IPS DF 6.9 (cell line): ENCODE results near the gene PLD4.
"Not testable (repeated sequence)": the region's sequence is repeated elsewhere in the genome, so short reads cannot be mapped to it uniquely, and the experiment has no call there.

ENCODE experiments used
- DNase-seq: peaks from one replicate; pipeline ENCODE4 v3.0.0-alpha.2; 2013; ENCODE audit warnings: low read depth, low spot score
- H3K27ac ChIP-seq: one replicate; pipeline ENCODE4 v1.5.1; 2013; ENCODE audit warnings: low read length, control low read depth
- H3K27me3 ChIP-seq: 2 replicates; pipeline ENCODE4 v1.6.1; 2013; ENCODE audit warnings: mild to moderate bottlenecking, low read length; ENCODE audit not compliant: control insufficient read depth, insufficient read depth
- H3K36me3 ChIP-seq: 2 replicates; pipeline ENCODE4 v1.6.1; 2013; ENCODE audit warnings: low read length; ENCODE audit not compliant: control insufficient read depth, insufficient read depth
- H3K4me1 ChIP-seq: 2 replicates; pipeline ENCODE4 v1.6.1; 2013; ENCODE audit warnings: low read length; ENCODE audit not compliant: control insufficient read depth, insufficient read depth
- H3K4me3 ChIP-seq: 2 replicates; pipeline ENCODE4 v1.5.1; 2013; ENCODE audit warnings: mild to moderate bottlenecking, low read length
- H3K9me3 ChIP-seq: 2 replicates; pipeline ENCODE4 v1.6.1; 2013; ENCODE audit warnings: low read length, inconsistent platforms; ENCODE audit not compliant: control insufficient read depth, insufficient read depth
- WGBS: extraction: QIAGEN DNeasy Blood & Tissue Kit; methylation state at CpG from one replicate; pipeline ENCODE4 v1.1.7; 2013; ENCODE audit warnings: mixed read lengths, missing lambda C conversion rate; ENCODE audit not compliant: insufficient read length, insufficient coverage; 5-methylcytosine and 5-hydroxymethylcytosine counted together

PLD4 gene

DNA sequence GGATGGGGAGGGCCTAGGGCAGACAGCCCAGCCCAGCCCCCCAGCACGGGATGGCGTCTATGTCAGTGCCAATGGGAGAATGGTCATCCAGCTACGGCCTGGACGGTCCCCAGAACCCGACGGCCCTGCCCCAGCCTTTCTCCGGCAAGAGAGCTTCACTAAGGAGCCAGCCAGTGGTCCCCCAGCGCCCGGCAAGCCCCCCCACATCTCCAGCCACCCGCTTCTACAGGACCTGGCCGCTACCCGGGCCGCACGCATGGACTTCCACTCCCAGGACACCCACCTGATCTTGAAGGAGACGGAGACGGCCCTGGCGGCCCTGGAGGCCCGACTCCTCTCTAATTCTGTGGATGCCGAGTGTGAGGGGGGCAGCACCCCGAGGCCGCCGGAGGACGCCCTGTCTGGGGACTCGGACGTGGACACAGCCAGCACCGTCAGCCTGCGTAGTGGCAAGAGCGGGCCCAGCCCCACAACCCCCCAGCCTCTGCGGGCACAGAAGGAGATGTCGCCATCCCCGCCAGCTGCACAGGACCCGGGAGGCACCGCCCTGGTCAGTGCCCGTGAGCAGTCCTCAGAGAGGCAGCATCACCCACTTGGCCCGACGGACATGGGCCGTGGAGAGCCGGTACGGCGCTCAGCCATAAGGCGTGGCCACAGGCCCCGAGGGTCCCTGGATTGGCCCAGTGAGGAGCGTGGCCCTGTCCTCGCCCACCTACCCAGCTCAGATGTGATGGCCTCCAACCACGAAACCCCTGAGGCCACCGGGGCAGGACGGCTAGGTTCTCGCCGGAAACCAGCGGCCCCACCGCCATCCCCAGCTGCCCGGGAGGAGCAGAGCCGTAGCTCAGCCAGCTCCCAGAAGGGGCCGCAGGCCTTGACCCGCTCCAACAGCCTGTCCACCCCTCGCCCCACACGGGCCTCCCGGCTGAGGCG lies 37.7 kb upstream of the PLD4 start:
- Histone ChIP-seq H3K4me3 (no peak overlapping the region; the same call in 1 of the 2 replicates), H3K27ac (no peak overlapping the region), H3K27me3 (no peaks in the 10 kb centered on the region), H3K36me3 (peaks cover 29% of the 10 kb centered on the region), H3K9me3 (no peaks in the 10 kb centered on the region), H3K4me1 (peaks cover 1% of the 10 kb centered on the region; the same call in 1 of the 2 replicates)
- DNase-seq: no peak
- WGBS: no CpG with 5 or more reads among the region's 59 CpGs

GRCh38 chr14:104887623-104888488 lies 36.8 kb upstream of the PLD4 start:
- H3K36me3 ChIP-seq: peaks cover 29% of the 10 kb centered on the region
- H3K27me3 ChIP-seq: no peaks in the 10 kb centered on the region
- H3K4me3 ChIP-seq: no peak overlapping the region
- peaks cover 5% of the 10 kb centered on the region; the same call in 1 of the 2 replicates for H3K4me1 ChIP-seq
- no peak for DNase-seq
- WGBS: no CpG with 5 or more reads among the region's 33 CpGs
- H3K27ac ChIP-seq: no peak overlapping the region
- no peaks in the 10 kb centered on the region for H3K9me3 ChIP-seq

DNA sequence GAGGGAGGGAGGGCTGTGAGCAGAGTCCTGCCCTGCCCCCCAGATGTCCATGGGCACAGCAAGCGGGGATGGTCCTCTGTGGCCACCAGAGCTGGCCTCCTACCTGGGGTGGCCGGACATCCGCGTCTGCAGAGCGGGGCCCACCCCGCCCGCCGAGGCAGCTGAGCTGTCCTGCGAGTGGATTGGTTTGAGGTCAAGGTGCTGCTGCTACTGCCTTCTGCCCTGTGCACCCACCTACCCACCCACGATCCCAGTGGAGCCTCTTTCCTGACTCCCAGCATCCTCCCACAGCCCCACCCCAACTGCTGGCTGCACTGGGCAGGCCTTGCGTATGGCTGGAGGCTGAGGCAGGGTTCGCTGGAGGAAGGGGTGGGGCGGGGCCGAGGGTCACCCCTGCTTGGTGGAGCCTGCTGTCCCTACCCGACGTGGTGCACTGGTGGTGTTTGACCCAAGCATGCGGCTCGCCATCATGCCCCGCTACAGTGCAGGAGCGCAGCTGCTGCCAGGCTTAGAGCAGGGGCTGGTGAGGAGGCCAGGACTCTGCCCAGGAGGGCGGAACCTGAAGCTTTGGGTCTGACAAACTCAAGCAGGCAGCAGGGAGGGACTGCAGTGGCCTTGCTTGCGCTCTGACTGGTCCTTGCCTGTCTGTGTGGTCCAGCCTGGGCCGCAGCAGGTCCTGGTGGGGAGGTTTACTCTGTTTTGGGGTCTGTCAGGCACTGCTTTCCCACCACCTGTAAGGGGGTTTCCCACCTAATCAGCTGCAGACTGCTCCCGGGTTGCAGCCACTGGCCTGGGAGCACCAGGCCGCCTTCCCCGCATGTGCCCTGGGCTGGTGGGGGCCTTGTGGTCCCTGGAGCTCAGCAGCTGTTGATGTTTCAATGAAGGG lies 35.9 kb upstream of the PLD4 start:
- WGBS: no CpG with 5 or more reads among the region's 26 CpGs
- H3K27ac ChIP-seq: no peak overlapping the region
- no peaks in the 10 kb centered on the region for H3K27me3 ChIP-seq
- H3K36me3 ChIP-seq: peaks cover 24% of the 10 kb centered on the region
- H3K4me1 ChIP-seq: peaks cover 5% of the 10 kb centered on the region; the same call in 1 of the 2 replicates
- DNase-seq: no peak
- no peaks in the 10 kb centered on the region for H3K9me3 ChIP-seq
- no peak overlapping the region for H3K4me3 ChIP-seq

DNA sequence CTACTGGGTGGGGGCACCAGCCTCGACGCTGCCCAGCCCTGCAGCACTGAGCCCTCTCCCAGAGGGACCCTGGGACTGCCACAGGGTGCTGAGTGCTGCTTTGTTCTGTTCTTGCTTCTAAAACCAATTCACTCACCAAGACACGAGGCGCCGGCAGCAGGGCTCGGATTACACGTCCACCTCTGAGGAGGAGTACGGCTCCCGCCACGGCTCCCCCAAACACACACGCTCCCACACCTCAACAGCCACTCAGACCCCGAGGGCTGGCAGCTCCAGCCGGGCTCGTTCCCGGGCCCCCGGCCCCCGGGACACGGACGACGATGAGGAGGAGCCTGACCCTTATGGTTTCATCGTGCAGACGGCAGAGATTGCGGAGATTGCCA lies 35.3 kb upstream of the PLD4 start:
- H3K4me1 ChIP-seq: peaks cover 5% of the 10 kb centered on the region; the same call in 1 of the 2 replicates

DNA sequence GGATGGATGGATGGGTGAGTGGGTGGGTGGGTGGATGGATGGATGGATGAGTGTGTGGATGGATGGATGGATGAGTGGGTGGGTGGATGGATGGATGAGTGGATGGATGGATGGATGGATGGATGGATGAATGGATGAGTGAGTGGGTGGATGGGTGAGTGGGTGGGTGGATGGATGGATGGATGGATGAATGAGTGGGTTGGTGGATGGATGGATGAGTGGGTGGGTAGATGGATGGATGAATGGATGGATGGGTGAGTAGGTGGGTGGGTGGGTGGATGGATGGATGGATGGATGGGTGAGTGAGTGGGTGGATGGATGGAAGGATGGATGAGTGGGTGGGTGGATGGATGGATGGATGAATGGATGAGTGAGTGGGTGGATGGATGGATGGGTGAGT lies 34.4 kb upstream of the PLD4 start:
- not testable (repeated sequence) for H3K9me3 ChIP-seq, H3K27me3 ChIP-seq, H3K27ac ChIP-seq, H3K4me1 ChIP-seq, H3K4me3 ChIP-seq, DNase-seq
- H3K36me3 ChIP-seq: peaks cover 24% of the 10 kb centered on the region

More for the DNA sequence above, 35.3 kb upstream of the PLD4 start:
- WGBS: no CpG with 5 or more reads among the region's 23 CpGs
- no peak for DNase-seq
- no peaks in the 10 kb centered on the region for H3K27me3 ChIP-seq
- H3K9me3 ChIP-seq: no peaks in the 10 kb centered on the region
- H3K4me3 ChIP-seq: no peak overlapping the region
- peaks cover 24% of the 10 kb centered on the region for H3K36me3 ChIP-seq
- no peak overlapping the region for H3K27ac ChIP-seq

GRCh38 chr14:104891121-104891551 lies 33.5 kb upstream of the PLD4 start:
- Histone ChIP-seq H3K9me3 (no peaks in the 10 kb centered on the region), H3K4me3 (no peak overlapping the region), H3K36me3 (peaks cover 18% of the 10 kb centered on the region), H3K4me1 (peaks cover 5% of the 10 kb centered on the region; the same call in 1 of the 2 replicates), H3K27me3 (no peaks in the 10 kb centered on the region), H3K27ac (no peak overlapping the region)
- WGBS: no CpG with 5 or more reads among the region's 4 CpGs
- DNase-seq: no peak

DNA sequence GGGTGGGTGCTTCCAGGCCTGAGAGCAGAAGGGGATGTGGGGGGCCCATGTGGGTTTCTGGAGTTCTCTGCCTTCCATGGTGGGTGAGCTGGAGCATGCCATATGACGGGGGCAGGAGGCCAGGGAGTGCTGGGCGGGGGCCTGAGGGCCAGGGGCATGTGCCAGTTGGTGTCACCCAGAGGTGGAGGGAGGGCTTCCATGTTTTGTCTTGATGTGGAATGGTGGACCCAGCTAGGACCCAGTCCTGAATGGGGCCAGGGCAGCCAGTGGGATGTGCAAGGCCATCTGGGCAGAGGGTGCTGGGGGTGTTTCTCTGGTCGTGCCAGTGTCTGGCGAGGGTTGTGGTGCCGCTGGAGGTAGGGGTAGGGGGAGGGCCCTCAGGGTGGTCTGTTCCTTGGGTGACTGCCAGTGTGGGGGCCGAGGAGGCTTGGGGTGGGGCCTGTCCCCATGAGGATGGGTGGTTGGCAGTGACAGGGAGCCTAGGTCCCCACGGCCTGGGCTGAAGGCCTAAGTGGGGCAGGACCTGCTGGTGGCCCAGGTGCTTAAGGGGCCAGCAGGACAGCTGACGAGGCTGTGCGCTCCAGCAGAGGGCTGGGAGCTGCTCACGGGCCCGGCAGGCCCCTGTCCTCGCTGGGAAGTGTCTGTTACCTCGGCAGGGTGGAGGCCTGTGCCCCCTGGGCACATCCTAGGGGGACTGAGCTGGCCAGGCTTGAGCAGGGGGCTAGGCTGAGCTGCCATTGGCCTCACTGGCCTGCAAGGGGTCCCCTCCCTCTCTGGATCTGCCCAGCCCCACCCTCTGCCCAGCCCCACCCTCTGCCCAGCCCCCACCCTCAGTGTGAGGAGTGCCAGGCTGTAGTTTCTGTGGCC lies 32.8 kb upstream of the PLD4 start:
- WGBS: no CpG with 5 or more reads among the region's 13 CpGs
- Histone ChIP-seq H3K4me3 (no peak overlapping the region), H3K36me3 (peaks cover 11% of the 10 kb centered on the region), H3K27ac (no peak overlapping the region), H3K9me3 (no peaks in the 10 kb centered on the region), H3K27me3 (no peaks in the 10 kb centered on the region), H3K4me1 (peaks cover 5% of the 10 kb centered on the region; the same call in 1 of the 2 replicates)
- no peak for DNase-seq

DNA sequence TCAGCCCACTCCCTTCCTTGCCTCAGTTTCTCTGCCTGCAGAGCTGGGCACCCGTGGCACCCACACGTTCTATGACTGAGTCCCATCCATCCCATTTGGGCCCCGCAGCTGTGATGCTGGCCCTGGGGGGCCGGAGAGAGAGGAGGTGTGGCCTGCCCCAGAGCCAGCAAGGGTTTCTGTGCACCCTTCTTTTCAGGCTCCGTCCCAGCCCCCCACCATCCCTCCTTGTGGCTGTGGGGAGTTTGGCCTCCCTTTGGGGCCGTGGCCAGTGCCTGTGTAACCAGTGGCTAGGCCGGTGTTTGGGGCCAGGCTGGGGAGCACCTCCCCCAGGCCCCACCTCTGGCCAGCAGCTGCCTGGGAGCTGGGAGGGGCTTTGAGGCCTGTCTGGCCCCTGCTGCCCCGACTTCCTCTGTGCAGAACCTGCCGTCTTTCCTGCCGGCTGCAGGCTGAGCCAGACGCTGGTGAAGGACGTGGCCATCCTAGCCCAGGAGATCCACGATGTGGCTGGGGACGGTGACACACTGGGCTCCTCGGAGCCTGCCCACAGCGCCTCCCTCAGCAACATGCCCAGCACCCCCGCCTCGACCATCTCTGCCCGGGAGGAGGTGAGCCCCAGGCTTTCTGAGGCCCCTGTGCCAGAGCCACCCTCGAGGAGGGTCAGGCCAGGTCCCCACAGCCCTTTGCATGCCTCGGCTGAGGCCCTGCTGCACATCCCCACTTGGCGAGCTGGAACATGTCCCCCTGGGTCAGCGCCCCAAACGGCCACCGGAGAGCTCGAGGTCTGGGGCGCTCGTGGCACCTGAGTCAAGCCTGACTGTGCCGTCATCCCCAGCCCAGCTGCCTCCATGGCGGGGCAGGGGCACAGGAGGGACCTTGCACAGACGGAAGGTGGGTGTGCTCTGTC lies 31.9 kb upstream of the PLD4 start:
- no peaks in the 10 kb centered on the region for H3K27me3 ChIP-seq
- H3K36me3 ChIP-seq: peaks cover 3% of the 10 kb centered on the region; the same call in 1 of the 2 replicates
- no peak overlapping the region for H3K4me3 ChIP-seq
- no peak for DNase-seq
- H3K27ac ChIP-seq: no peak overlapping the region
- no peaks in the 10 kb centered on the region for H3K9me3 ChIP-seq
- peaks cover 5% of the 10 kb centered on the region; the same call in 1 of the 2 replicates for H3K4me1 ChIP-seq
- WGBS: no CpG with 5 or more reads among the region's 31 CpGs
